ENCODE measurements around the gene TACR1.

GRCh38 chr2:75153221-75153620, 46.1 kb downstream of the TACR1 start:
- no peak for TF ChIP-seq EZH2 (IDR thresholded peaks at IDR 0.05; ENCODE audit: borderline replicate concordance)
- no peak for TF ChIP-seq CTCF (IDR thresholded peaks at IDR 0.05; ENCODE audit: poor library complexity)
